Psoas muscle (tissue), 8 donors: ENCODE results near the gene OSBP2. TPM values are rescaled to one million over a fixed set of nuclear protein-coding genes. Genes with fewer than 3 reads are reported as not detected.

ENCODE experiments used
- ATAC-seq, 4 donors: fragments of 200-7000 bp; cut with Tn5 transposase; one replicate each; pipeline ENCODE4 v1.9.1; 2020; ENCODE audit warnings: moderate library complexity in 3 of 4, mild to moderate bottlenecking in 2 of 4
- DNase-seq, 2 donors: peaks; one replicate each; pipeline ENCODE4 v3.0.0-alpha.2; 2020
- H3K27ac ChIP-seq: fragments of 200-600 bp; one replicate; pipeline ENCODE4 v1.8.0; 2022
- H3K27me3 ChIP-seq, 3 donors: fragments of 200-600 bp in 1 of 3; one replicate each; pipeline versions ENCODE4 v1.6.1 to v1.8.0; 2013 to 2022; ENCODE audit warnings: low read length in 2 of 3, mild to moderate bottlenecking in 2 of 3, moderate library complexity in 1 of 3; ENCODE audit not compliant: insufficient read depth in 3 of 3
- H3K36me3 ChIP-seq, 2 donors: fragments of 200-600 bp in 1 of 2; one replicate each; pipeline versions ENCODE4 v1.6.1 to v1.8.0; 2013 to 2022; ENCODE audit warnings: low read depth in 1 of 2, mild to moderate bottlenecking in 1 of 2, moderate library complexity in 1 of 2; ENCODE audit not compliant: insufficient read depth in 1 of 2
- H3K4me1 ChIP-seq: fragments of 200-600 bp; one replicate; pipeline ENCODE4 v1.8.0; 2022
- H3K4me3 ChIP-seq: fragments of 200-600 bp; one replicate; pipeline ENCODE4 v1.8.0; 2022; ENCODE audit warnings: mild to moderate bottlenecking
- H3K9me3 ChIP-seq: fragments of 200-600 bp; one replicate; pipeline ENCODE4 v1.8.0; 2022
- CTCF ChIP-seq: fragments of 200-600 bp; IDR thresholded peaks from one replicate; pipeline ENCODE4 v1.8.0; 2022; ENCODE audit warnings: antibody characterized with exemption
- WGBS, 3 donors: extraction: QIAGEN DNeasy Blood & Tissue Kit; methylation state at CpG; one replicate each; pipeline versions ENCODE4 v1.1.6 to v1.1.7; 2013; 5-methylcytosine and 5-hydroxymethylcytosine counted together
- intact Hi-C, 2 donors: fragments of 100-400 bp; cut with DNase I; formaldehyde crosslinking; loops; one replicate each; pipeline versions ENCODE4 v1.11.0 to v1.14.2; 2022
- polyA plus RNA-seq, 3 donors: library from polyadenylated mRNA; stranded (reverse); fragments of 200-250 nt; gene quantifications; one replicate each; pipeline ENCODE4 v1.2.3, GENCODE V29; 2013
- total RNA-seq, 4 donors: library from RNA; stranded (reverse); fragmentation: NEBNext Ultra II Directional in 2 of 4; extraction: Animal tissue kit (Norgen Biotek cat#: 25700) in 2 of 4; gene quantifications; one replicate each; pipeline versions ENCODE4 v1.2.1 to v1.2.4, GENCODE V29; 2021 to 2023
- donor health status: healthy with polysubstance abuse.
- donor health status: DM: no; HTN: no; CAD: no; lungs with moderate emphysema.
- donor health status: Bipolar disorder and iron deficiency.
- donor health status: healthy.
- donor health status: DM: yes; HTN: yes; CAD: no.
- donor health status: DM: no; HTN: no; CAD: no.
- donor health status: DM: no; HTN: no; CAD: no.
- donor health status: DM: yes; HTN: yes; CAD: no.

OSBP2 gene
- total and polyA plus RNA-seq, 7 donors = 0.27 to 8.2 (median 2.5) TPM

DNA sequence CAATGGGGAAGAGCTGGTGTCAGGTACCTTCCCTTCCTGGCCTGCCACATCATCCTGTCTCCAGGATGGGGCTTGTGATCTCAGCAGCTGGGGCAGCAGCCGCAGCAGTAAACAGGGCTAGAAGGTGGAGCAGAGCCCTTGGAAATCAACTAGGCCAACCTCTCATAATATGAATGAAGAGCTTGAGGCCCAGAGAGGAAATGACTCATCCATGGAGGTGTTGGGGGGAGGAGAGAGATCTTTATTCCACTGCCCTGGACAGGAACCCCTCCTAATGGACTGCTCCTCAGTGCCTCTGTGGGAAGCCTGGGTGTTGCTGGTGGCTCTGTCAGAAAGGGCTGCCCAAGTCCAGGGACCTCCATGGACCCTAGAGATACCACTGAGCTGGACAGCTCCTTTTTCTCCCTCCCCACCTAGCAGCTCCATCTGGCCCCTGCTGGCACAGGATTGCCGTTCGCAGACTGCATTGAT, 111.8 kb downstream of the OSBP2 start:
- intact Hi-C loops = no loop called here
- DNase-seq (no peak), ATAC-seq (no peak)
- no peaks in the 10 kb centered on the region for H3K36me3 ChIP-seq
- WGBS, 3 donors = 61 to 68% (median 67%) methylated on average over 3 of the region's 3 CpGs
- no peak overlapping the region for H3K27ac ChIP-seq
- H3K27me3 ChIP-seq = no peaks in the 10 kb centered on the region
- no peak for TF ChIP-seq CTCF
- H3K4me3 ChIP-seq = no peak overlapping the region
- no peaks in the 10 kb centered on the region for H3K9me3 ChIP-seq
- H3K4me1 ChIP-seq = peaks cover 11% of the 10 kb centered on the region

DNA sequence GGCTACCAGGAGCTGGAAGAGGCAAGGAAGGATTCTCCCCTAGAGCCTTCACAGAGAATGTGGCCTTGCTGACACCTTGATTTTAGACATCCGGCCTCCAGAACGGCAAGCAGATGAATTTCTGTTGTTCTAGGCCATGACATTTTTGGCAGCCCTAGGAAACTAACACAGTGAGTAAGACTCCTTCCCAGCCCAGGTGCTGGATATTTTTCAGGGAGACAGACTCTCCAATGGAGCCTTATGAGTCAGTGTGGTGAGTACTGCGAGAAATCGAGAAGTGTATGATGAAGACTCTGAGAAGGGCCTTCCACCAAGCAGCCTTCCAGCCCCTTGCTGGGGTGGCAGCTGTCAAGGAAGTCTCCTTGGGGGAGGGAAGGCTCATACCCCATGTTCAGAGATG, 114.4 kb downstream of the OSBP2 start:
- 93 to 96% (median 93%) methylated on average over 4 of the region's 4 CpGs for WGBS, 3 donors
- no peak overlapping the region for H3K4me3 ChIP-seq
- no peaks in the 10 kb centered on the region for H3K9me3 ChIP-seq
- no peaks in the 10 kb centered on the region for H3K36me3 ChIP-seq
- no peak for ATAC-seq
- no peak for DNase-seq
- TF ChIP-seq CTCF = no peak
- no peaks in the 10 kb centered on the region for H3K27me3 ChIP-seq
- no peak overlapping the region for H3K27ac ChIP-seq
- intact Hi-C loops = no loop called here
- H3K4me1 ChIP-seq = no peaks in the 10 kb centered on the region

GRCh38 chr22:30810105-30810504, 115.4 kb downstream of the OSBP2 start:
- H3K4me3 ChIP-seq = no peak overlapping the region
- no peaks in the 10 kb centered on the region for H3K27me3 ChIP-seq
- H3K9me3 ChIP-seq = no peaks in the 10 kb centered on the region
- H3K27ac ChIP-seq = no peak overlapping the region
- no peaks in the 10 kb centered on the region for H3K36me3 ChIP-seq
- intact Hi-C loops = no loop called here
- TF ChIP-seq CTCF = no peak
- no peak for ATAC-seq
- DNase-seq = no peak
- 88 to 96% (median 92%) methylated on average over 4 of the region's 4 CpGs for WGBS, 3 donors
- no peaks in the 10 kb centered on the region for H3K4me1 ChIP-seq

- 73 to 80% (median 78%) methylated on average over 7 of the region's 7 CpGs for WGBS, 3 donors
- no peaks in the 10 kb centered on the region for H3K27me3 ChIP-seq
- TF ChIP-seq CTCF = no peak
- ATAC-seq (no peak), DNase-seq (no peak)
- H3K36me3 ChIP-seq = no peaks in the 10 kb centered on the region
- intact Hi-C loops = no loop called here
- no peaks in the 10 kb centered on the region for H3K4me1 ChIP-seq
- no peak overlapping the region for H3K4me3 ChIP-seq
- no peak overlapping the region for H3K27ac ChIP-seq
- no peaks in the 10 kb centered on the region for H3K9me3 ChIP-seq
Observed at GRCh38 chr22:30813936-30814335, 119.3 kb downstream of the OSBP2 start.

GRCh38 chr22:30816413-30816812, 121.7 kb downstream of the OSBP2 start:
- WGBS, 3 donors = 63 to 72% (median 69%) methylated on average over 8 of the region's 8 CpGs
- Histone ChIP-seq H3K27me3 (peaks cover 0 to 16% (median 0%) of the 10 kb centered on the region in 3 donors), H3K9me3 (no peaks in the 10 kb centered on the region), H3K36me3 (no peaks in the 10 kb centered on the region), H3K4me1 (no peaks in the 10 kb centered on the region), H3K4me3 (no peak overlapping the region), H3K27ac (no peak overlapping the region)
- peak; percentile 33 for TF ChIP-seq CTCF
- ATAC-seq (peak in 3 of 4 donors; percentile 51 to 76 (median 65)), DNase-seq (no peak)
- intact Hi-C loops = no loop called here
